22Rv1 (cell line): ENCODE results near the gene TPST1.
"Not testable (repeated sequence)": the region's sequence is repeated elsewhere in the genome, so short reads cannot be mapped to it uniquely, and the experiment has no call there.

Experiments
- H3K27ac ChIP-seq: fragments of 450-650 bp; 2 replicates; pipeline ENCODE4 v1.5.1; 2017
- CTCF ChIP-seq: fragments of 450-650 bp; IDR thresholded peaks from 2 replicates; pipeline ENCODE4 v1.5.1; 2017; ENCODE audit warnings: mild to moderate bottlenecking
- ZFX ChIP-seq: fragments of 450-650 bp; IDR thresholded peaks from 2 replicates; pipeline ENCODE4 v1.6.1; 2017; ENCODE audit warnings: antibody characterized with exemption, borderline replicate concordance

TPST1 gene

GRCh38 chr7:66355756-66356155, 150.6 kb downstream of the TPST1 start:
- H3K27ac ChIP-seq = no peak overlapping the region
- no peak for TF ChIP-seq ZFX
- TF ChIP-seq CTCF = no peak

GRCh38 chr7:66356277-66356721, 151.2 kb downstream of the TPST1 start:
- no peak for TF ChIP-seq CTCF
- TF ChIP-seq ZFX = no peak
- no peak overlapping the region for H3K27ac ChIP-seq

GRCh38 chr7:66357087-66357486, 152.0 kb downstream of the TPST1 start:
- TF ChIP-seq CTCF = no peak
- no peak for TF ChIP-seq ZFX
- H3K27ac ChIP-seq = no peak overlapping the region

- TF ChIP-seq CTCF (no peak), ZFX (no peak)
- no peak overlapping the region for H3K27ac ChIP-seq
Measured at GRCh38 chr7:66359656-66360211, 154.6 kb downstream of the TPST1 start.

- H3K27ac ChIP-seq = no peak overlapping the region
Measured at GRCh38 chr7:66362136-66362535, 157.0 kb downstream of the TPST1 start.

GRCh38 chr7:66363635-66364034, 158.5 kb downstream of the TPST1 start:
- no peak for TF ChIP-seq CTCF
- TF ChIP-seq ZFX = no peak
- H3K27ac ChIP-seq = no peak overlapping the region

More at GRCh38 chr7:66362136-66362535, 157.0 kb downstream of the TPST1 start:
- no peak for TF ChIP-seq ZFX
- TF ChIP-seq CTCF = no peak

GRCh38 chr7:66365031-66365430, 159.9 kb downstream of the TPST1 start:
- not testable (repeated sequence) for H3K27ac ChIP-seq
